Right lobe of liver (tissue), 6 donors: ENCODE data around the gene COX19. TPM values are rescaled to one million over a fixed set of nuclear protein-coding genes. Genes with fewer than 3 reads are reported as not detected.

Experiments
- ATAC-seq, 4 donors: fragments of 200-7000 bp; cut with Tn5 transposase; one replicate each; pipeline ENCODE4 v1.9.1; 2020; ENCODE audit warnings: mild to moderate bottlenecking in 4 of 4, moderate library complexity in 4 of 4
- DNase-seq, 3 donors: peaks; one replicate each; pipeline ENCODE4 v3.0.0-alpha.2; 2020
- H3K27ac ChIP-seq, 3 donors: fragments of 200-600 bp; one replicate each; pipeline ENCODE4 v1.8.0; 2022
- H3K27me3 ChIP-seq, 2 donors: fragments of 200-600 bp; one replicate each; pipeline ENCODE4 v1.8.0; 2022
- H3K36me3 ChIP-seq, 4 donors: fragments of 200-600 bp; sonication (generic) in 1 of 4; one replicate each; pipeline versions ENCODE4 v1.5.1 to v1.8.0; 2017 to 2022; ENCODE audit warnings: control low read depth in 1 of 4
- H3K4me1 ChIP-seq, 4 donors: fragments of 200-600 bp; sonication (generic) in 1 of 4; one replicate each; pipeline versions ENCODE4 v1.5.1 to v1.8.0; 2017 to 2022; ENCODE audit warnings: control low read depth in 1 of 4
- H3K4me3 ChIP-seq, 3 donors: fragments of 200-600 bp; one replicate each; pipeline ENCODE4 v1.8.0; 2022
- H3K9me3 ChIP-seq, 4 donors: fragments of 200-600 bp; sonication (generic) in 1 of 4; one replicate each; pipeline versions ENCODE4 v1.5.1 to v1.8.0; 2017 to 2022; ENCODE audit warnings: control low read depth in 1 of 4
- CTCF ChIP-seq, 4 donors: fragments of 200-600 bp in 3 of 4; fragments of 450-650 bp in 1 of 4; IDR thresholded peaks; one replicate each; pipeline versions ENCODE4 v1.5.1 to v1.8.0; 2016 to 2022; ENCODE audit warnings: antibody characterized with exemption in 4 of 4, mild to moderate bottlenecking in 2 of 4
- POLR2A ChIP-seq: fragments of 450-650 bp; IDR thresholded peaks from one replicate; pipeline ENCODE4 v1.6.1; 2017; ENCODE audit warnings: antibody characterized with exemption, mild to moderate bottlenecking
- WGBS: methylation state at CpG from one replicate; pipeline ENCODE4 v1.1.6; 2018; ENCODE audit warnings: low coverage, low lambda C conversion rate; ENCODE audit not compliant: insufficient coverage; ENCODE audit errors: missing lambda C conversion rate; 5-methylcytosine and 5-hydroxymethylcytosine counted together
- intact Hi-C, 2 donors: fragments of 100-400 bp; cut with DNase I; formaldehyde crosslinking; loops; one replicate each; pipeline versions ENCODE4 v1.11.2 to v1.14.1; 2022
- total RNA-seq, 6 experiments: library from RNA; depleted of rRNA in 2 of 6; stranded (reverse); fragments of >200 nt in 2 of 6; fragmentation: NEBNext Ultra II Directional in 3 of 6; extraction: Animal tissue kit (Norgen Biotek cat#: 25700) in 3 of 6; gene quantifications; one replicate each; pipeline versions ENCODE4 v1.1.0 to v1.2.4, GENCODE V29; 2016 to 2023
- donor health status: DM: no; HTN: yes; CAD: no.
- donor health status: DM: no; HTN: no; CAD: no.
- donor health status: DM: no; HTN: no; CAD: no.
- donor health status: DM: no; HTN: yes; CAD: no.
- donor health status: DM: no; HTN: yes; CAD: no.

COX19 gene
- total RNA-seq, 6 experiments from 2014 or later, result 3.2 to 6.5 (median 4.0) TPM

GRCh38 chr7:986766-987751 is 11.7 kb upstream of the COX19 start:
- no peaks in the 10 kb centered on the region for H3K27me3 ChIP-seq
- ATAC-seq, result no peak
- no peak overlapping the region for H3K4me3 ChIP-seq
- no peaks in the 10 kb centered on the region for H3K36me3 ChIP-seq
- TF ChIP-seq CTCF (IDR thresholded peaks at IDR 0.05) (no peak), POLR2A (no peak)
- no peaks in the 10 kb centered on the region for H3K4me1 ChIP-seq
- intact Hi-C loops, result no loop called here
- no peak overlapping the region for H3K27ac ChIP-seq
- H3K9me3 ChIP-seq, result no peaks in the 10 kb centered on the region
- no peak for DNase-seq
- no CpG with 5 or more reads among the region's 56 CpGs for WGBS

- no peaks in the 10 kb centered on the region for H3K4me1 ChIP-seq
- H3K27ac ChIP-seq, result no peak overlapping the region
- H3K9me3 ChIP-seq, result no peaks in the 10 kb centered on the region
- no peaks in the 10 kb centered on the region for H3K27me3 ChIP-seq
- DNase-seq, result no peak
- TF ChIP-seq POLR2A (no peak), CTCF (IDR thresholded peaks at IDR 0.05) (no peak)
- H3K4me3 ChIP-seq, result no peak overlapping the region
- H3K36me3 ChIP-seq, result no peaks in the 10 kb centered on the region
- peak; percentile 3 to 29 (median 18) for ATAC-seq
- 83% methylated on average over 2 of the region's 41 CpGs for WGBS
- intact Hi-C loops, result no loop called here
Measured at GRCh38 chr7:985915-986741, 10.8 kb upstream of the COX19 start.

GRCh38 chr7:985127-985416 is 9.7 kb upstream of the COX19 start:
- intact Hi-C loops, result no loop called here
- H3K36me3 ChIP-seq, result no peaks in the 10 kb centered on the region
- ATAC-seq (no peak), DNase-seq (no peak)
- no peak overlapping the region for H3K27ac ChIP-seq
- no peaks in the 10 kb centered on the region for H3K4me1 ChIP-seq
- WGBS, result 98% methylated on average over 6 of the region's 16 CpGs
- no peaks in the 10 kb centered on the region for H3K9me3 ChIP-seq
- TF ChIP-seq POLR2A (no peak), CTCF (IDR thresholded peaks at IDR 0.05) (no peak)
- no peak overlapping the region for H3K4me3 ChIP-seq
- no peaks in the 10 kb centered on the region for H3K27me3 ChIP-seq

GRCh38 chr7:984361-985126 is 9.2 kb upstream of the COX19 start:
- no peak overlapping the region for H3K4me3 ChIP-seq
- TF ChIP-seq POLR2A (no peak), CTCF (IDR thresholded peaks at IDR 0.05) (no peak)
- intact Hi-C loops, result no loop called here
- H3K27ac ChIP-seq, result no peak overlapping the region
- DNase-seq (no peak), ATAC-seq (no peak)
- no peaks in the 10 kb centered on the region for H3K36me3 ChIP-seq
- H3K27me3 ChIP-seq, result no peaks in the 10 kb centered on the region
- no peaks in the 10 kb centered on the region for H3K9me3 ChIP-seq
- H3K4me1 ChIP-seq, result no peaks in the 10 kb centered on the region
- WGBS, result 91% methylated on average over 4 of the region's 39 CpGs
